Measurements from ENCODE around the gene CNTROB.

CNTROB gene, protein sequence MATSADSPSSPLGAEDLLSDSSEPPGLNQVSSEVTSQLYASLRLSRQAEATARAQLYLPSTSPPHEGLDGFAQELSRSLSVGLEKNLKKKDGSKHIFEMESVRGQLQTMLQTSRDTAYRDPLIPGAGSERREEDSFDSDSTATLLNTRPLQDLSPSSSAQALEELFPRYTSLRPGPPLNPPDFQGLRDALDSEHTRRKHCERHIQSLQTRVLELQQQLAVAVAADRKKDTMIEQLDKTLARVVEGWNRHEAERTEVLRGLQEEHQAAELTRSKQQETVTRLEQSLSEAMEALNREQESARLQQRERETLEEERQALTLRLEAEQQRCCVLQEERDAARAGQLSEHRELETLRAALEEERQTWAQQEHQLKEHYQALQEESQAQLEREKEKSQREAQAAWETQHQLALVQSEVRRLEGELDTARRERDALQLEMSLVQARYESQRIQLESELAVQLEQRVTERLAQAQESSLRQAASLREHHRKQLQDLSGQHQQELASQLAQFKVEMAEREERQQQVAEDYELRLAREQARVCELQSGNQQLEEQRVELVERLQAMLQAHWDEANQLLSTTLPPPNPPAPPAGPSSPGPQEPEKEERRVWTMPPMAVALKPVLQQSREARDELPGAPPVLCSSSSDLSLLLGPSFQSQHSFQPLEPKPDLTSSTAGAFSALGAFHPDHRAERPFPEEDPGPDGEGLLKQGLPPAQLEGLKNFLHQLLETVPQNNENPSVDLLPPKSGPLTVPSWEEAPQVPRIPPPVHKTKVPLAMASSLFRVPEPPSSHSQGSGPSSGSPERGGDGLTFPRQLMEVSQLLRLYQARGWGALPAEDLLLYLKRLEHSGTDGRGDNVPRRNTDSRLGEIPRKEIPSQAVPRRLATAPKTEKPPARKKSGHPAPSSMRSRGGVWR

DNA sequence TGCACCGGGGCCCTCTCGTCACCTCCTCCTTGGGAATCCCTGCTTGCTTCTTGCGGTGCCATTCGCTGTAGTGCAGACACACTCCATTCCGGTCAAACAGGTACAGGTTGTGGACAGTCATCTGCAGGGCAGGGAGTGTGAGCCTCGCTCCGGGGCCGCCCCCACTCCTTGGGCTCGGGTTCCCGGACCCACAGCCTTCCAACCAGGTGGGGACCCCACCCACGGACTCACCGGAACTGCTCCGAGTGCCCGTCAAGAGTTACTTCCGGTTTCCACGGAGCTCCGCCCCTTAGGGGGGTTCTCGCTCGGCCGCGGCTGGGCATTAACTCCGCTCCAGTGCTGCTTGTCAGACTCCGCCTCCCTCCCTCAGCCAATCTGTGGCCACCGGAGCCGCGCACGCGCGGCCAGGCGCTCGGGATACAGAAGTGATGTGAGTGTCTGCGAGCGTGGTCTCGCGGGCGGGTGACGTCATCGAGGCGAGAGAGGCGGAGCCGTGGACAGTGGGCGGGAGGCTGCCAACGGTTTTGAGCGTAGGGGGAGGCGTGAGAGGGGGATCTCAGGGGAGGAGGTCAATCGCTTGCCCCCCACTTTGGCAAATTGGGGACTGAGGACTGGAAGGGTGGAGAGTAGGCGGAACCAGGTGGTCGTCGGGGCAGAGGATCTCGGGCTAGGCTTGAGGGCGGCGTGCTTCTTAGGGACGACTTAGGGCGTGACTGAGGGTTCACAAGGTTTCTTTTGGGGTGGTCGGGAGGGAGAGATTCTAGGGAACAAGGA lies at the start of gene CNTROB, which contains the start of gene TRAPPC1:
Gene CNTROB, plus strand, starts transcription at position 498 of the 774 bp plus-strand sequence. CDS start 874 bp downstream, outside the sequence.
Gene TRAPPC1, minus strand, starts transcription at position 238 of the 774 bp plus-strand sequence. Its CDS starts 117 bp downstream, at position 121.
- TF ChIP-seq GATA3 (IDR thresholded peaks at IDR 0.05; ENCODE audit: low read depth, low read length) (no peak), GATA2 (IDR thresholded peaks at IDR 0.05; ENCODE audit: low read depth, low read length) (no peak)

DNA sequence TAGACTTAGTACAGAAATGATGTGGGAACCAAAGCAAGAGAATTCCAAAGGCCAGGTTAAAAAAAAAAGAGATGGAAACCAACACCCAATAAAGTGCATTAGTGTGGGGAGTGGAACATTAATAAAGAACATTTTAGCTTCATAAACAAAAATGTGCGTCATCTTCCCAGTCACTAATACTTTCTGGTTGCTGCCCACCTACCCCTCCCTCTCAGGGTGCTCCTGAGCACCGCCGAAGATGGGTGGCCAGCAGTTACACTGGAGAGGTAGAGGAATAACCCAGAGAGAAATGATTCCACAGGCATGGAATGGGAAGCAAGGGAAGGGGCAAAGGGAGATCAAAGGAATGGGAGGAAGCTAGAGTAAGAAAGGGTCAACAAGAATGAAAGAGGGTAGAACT lies 49.4 kb upstream of the CNTROB start:
- no peak for TF ChIP-seq GATA3 (IDR thresholded peaks at IDR 0.05; ENCODE audit: low read depth, low read length)
- TF ChIP-seq GATA2 (IDR thresholded peaks at IDR 0.05; ENCODE audit: low read depth, low read length) = no peak

DNA sequence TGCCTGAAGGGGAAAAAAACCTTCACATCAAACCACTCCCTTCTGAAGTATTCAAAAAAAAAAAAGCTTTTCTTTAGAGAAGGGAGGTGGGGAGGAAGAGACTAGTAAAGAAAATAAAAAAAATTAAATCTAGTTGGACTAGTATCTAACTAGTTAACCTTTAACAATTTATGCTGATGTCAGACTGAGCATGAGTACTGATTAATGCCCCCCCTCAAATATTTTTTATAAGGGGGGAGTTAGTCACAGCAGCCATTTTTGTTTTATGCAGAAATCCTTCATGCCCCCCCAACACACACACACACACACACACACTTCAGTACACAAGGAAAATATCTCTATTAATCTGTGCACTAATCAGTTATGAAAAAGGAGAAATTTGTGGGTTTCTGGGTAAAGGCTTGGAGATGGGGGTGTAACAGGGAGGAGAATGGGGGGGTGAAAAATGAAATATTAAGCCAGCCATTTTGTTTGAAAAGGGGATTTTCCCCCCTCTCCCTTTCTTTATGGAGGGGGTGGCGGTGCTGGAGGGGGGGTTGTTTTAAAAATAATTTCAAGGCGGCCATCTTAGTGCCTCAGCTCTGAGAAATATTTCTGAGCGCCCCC lies 48.1 kb upstream of the CNTROB start:
- TF ChIP-seq GATA3 (IDR thresholded peaks at IDR 0.05; ENCODE audit: low read depth, low read length) = no peak
- no peak for TF ChIP-seq GATA2 (IDR thresholded peaks at IDR 0.05; ENCODE audit: low read depth, low read length)

DNA sequence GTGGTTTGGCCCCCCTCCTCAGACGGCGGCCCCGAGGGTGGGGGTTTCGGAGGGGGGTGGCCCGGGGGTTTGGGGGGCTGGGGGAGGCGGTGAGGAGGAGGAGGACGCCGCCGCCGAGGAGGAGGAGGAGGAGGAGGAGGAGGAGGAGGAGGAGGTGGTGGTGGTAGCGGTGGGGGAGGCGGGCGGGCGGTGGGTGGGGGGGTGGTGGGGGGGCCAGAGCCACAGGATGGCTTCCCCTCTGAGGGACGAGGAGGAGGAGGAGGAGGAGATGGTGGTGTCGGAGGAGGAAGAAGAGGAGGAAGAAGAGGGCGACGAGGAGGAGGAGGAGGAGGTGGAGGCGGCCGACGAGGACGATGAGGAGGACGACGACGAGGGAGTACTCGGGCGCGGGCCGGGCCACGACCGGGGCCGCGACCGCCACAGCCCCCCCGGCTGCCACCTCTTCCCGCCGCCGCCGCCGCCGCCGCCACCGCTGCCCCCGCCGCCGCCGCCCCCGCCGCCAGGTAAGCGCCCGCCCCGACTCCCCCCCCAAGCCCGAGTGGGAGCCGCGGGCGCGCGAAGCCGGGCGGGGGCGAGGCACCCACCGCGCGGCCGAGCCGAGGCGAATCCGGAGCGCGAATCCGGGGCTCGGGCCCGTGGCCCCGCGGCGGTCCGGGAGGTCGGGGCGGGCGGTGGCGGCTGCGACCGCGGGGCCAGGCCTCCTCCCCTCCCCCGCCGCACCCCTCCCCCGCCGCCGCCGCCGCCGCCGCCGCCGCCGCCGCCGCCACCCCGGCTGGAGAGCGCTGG lies 47.2 kb upstream of the CNTROB start:
- TF ChIP-seq GATA3 (IDR thresholded peaks at IDR 0.05; ENCODE audit: low read depth, low read length) (no peak), GATA2 (IDR thresholded peaks at IDR 0.05; ENCODE audit: low read depth, low read length) (no peak)

DNA sequence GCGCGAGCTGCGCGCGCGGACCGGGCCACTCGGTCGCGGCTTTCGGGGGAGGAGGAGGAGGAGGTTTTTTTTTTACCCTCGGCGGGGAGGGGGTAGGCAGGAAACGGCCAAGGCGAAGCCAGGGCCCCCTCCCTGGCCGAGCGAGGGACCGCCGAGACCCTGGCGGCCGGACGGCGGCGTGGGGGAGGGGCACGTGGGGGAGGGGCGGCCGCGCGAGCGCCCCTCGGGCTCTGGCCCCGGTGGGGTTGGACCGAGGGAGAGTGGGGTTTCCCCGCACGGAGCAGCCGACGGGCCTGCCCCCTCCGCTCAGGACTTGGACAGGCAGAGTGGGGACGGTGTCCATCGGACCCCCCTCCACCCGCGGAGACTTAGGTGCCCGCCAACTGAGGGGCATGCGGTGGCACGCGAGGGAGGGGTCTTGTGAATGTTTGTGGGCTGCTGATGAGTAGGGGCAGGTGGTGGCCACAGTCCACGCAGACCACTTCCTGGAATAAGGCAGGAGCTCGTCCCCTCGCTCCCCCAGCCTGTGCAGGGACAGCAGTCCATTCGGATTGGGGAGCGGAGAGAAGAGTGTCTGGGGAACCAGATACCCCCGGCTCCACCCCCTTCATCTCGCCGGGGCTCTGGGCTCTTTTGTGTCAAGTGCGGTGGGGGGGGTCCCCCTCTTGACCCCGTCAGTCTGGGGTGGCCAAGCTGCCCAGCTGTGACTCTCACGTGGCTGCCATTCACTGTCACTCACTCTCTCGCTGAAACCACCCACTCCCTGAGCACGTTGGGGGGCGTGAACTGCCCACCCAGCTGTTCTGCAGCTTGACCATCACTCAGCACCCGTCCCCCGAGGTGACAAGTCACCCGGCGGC lies 46.4 kb upstream of the CNTROB start:
- TF ChIP-seq GATA2 (IDR thresholded peaks at IDR 0.05; ENCODE audit: low read depth, low read length) (no peak), GATA3 (IDR thresholded peaks at IDR 0.05; ENCODE audit: low read depth, low read length) (no peak)

DNA sequence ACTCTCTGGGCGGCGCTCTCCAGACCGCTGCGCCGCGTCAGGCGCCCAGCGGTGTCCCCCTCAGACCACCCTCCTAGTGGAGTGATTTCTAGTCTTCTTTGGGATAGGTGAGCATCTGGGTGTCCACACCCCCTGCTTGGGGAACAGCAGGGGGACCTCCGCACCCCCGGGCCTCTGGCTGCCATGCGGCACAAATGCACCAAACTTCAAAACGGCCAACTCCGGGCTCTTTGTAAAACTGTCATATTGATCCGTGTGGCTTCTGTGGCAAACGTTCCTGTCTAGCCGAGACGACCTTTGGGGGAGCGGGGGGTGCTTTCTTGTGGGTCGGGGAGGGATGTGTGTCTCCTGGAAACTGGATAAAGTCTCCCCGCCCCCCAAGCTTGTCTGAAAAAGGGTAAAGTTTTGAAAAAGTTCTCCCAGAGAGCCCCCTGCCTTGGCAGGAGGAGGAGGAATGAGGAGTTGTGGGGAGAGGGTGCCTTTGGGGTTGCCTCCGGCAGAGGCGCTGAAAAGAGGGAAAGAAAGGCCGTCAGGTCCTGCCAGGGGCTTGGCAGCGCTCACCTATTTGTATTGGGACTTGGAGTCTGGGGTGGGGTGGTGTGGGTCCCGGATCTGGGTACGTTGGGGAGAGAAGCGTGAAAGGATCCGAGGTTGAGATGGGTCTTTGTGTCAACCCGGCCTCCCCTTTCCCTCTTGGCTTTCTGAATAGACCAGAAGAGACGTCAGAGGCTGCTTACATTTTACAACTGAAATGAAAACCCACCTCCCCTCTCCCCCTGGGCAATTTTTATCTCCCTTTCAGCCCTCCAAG lies 45.6 kb upstream of the CNTROB start:
- TF ChIP-seq GATA2 (IDR thresholded peaks at IDR 0.05; ENCODE audit: low read depth, low read length) (no peak), GATA3 (IDR thresholded peaks at IDR 0.05; ENCODE audit: low read depth, low read length) (no peak)

DNA sequence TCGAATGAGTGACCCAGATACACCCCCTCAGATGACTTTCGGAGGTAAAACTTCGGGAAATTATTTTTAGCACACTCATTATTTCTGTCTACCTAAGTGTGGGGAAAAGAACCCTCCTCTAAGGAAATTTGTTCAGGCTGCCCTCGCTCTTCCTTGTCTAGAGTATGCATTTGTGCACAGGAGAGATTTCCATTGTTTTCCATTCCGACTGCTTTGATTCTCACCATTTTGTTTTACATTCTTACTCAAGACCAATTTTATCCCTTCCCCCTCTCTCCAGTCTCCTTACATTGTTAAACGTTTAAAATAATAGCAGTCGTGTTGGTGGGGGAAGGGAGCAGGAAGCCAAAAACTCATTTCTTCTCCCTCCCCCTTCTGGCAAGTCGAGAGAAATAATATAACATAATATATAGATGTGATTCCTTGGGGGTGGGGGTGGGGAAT lies 44.9 kb upstream of the CNTROB start:
- no peak for TF ChIP-seq GATA2 (IDR thresholded peaks at IDR 0.05; ENCODE audit: low read depth, low read length)
- TF ChIP-seq GATA3 (IDR thresholded peaks at IDR 0.05; ENCODE audit: low read depth, low read length) = no peak

DNA sequence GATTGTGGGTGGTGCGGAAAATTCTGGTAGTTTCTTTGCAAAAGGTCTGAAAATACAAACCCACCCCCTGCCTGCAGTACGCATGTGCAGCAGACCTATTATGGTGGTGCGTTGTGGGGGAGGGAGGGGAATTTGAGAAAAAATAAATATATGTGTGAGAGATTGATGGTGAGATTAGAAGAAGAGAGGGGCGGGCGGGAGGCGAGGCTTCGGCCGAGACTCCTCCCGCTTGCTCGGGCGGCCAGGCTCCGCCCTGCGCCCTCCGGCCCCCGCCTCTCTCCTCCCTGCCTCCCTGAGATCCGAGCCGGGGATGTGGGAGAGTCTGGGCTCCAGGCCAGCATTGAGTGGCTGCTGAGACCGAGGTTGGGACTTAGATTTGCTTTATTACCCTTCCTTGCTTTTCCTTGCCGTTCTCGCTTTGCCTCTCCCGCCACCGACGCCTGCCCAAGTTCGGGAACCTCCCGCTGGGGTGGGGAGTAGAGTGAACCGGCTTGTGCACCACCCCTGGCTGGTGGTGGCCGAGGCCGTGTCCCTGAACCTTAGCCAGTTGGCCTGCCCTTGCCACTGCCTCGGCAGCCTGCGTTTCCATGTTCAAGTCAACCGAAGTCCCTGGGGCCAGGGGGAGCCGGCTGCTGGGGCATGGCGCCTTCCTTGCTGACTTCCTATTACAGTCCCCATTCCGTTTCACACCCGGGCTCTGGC lies 44.4 kb upstream of the CNTROB start:
- peak; percentile 98 for TF ChIP-seq GATA2 (IDR thresholded peaks at IDR 0.05; ENCODE audit: low read depth, low read length)
- TF ChIP-seq GATA3 (IDR thresholded peaks at IDR 0.05; ENCODE audit: low read depth, low read length) = peak; percentile 77

DNA sequence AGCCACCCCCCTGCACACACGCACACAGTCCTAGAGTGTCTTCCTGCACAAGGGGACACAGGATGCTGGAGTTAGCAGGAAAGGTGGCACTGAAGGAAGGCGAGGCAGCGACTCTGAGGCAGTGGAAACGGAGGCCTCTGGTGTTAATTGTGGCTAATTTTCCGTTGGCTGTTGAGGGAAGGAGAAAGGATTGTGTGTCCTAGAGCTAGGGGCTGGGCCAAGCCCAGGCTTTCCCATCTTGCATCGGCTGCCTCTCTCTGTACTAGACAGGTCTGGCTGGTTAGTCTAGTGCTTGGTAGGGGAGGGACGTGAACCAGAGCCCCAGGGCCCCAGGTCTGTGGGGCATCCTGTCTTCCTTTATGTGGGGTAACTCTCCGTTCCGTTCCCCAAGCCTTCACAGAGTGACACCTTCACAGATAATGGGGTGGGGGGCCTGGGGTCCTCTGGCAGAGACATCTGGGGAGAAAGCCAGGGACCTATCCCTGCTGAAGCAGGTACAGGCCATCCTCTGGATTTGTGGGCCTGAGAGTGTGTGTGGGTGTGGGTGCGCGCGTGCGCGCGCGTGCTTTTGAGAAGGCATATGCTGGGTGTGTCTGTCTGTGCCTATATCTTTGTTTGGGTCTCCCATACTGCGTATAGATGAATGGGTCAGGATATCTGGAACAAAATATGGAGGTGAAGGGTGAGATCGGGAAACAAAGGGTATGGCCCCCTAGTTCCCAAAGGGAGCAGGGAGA lies 43.7 kb upstream of the CNTROB start, which contains the start of gene CHD3:
Gene CHD3, plus strand, starts transcription at position 606 of the 737 bp plus-strand sequence. CDS start 212 bp downstream, outside the sequence.
- no peak for TF ChIP-seq GATA2 (IDR thresholded peaks at IDR 0.05; ENCODE audit: low read depth, low read length)
- TF ChIP-seq GATA3 (IDR thresholded peaks at IDR 0.05; ENCODE audit: low read depth, low read length) = no peak

Measured in SH-SY5Y (cell line).